HG03139 (cell line): ENCODE data around the gene PRKCE.
"Not testable (repeated sequence)": the region's sequence is repeated elsewhere in the genome, so short reads cannot be mapped to it uniquely, and the experiment has no call there.

Experiments
- ATAC-seq: cut with Tn5 transposase; IDR thresholded peaks from one replicate; pipeline ENCODE4 v1.9.1; 2021; ENCODE audit not compliant: unreplicated experiment

Gene PRKCE

DNA sequence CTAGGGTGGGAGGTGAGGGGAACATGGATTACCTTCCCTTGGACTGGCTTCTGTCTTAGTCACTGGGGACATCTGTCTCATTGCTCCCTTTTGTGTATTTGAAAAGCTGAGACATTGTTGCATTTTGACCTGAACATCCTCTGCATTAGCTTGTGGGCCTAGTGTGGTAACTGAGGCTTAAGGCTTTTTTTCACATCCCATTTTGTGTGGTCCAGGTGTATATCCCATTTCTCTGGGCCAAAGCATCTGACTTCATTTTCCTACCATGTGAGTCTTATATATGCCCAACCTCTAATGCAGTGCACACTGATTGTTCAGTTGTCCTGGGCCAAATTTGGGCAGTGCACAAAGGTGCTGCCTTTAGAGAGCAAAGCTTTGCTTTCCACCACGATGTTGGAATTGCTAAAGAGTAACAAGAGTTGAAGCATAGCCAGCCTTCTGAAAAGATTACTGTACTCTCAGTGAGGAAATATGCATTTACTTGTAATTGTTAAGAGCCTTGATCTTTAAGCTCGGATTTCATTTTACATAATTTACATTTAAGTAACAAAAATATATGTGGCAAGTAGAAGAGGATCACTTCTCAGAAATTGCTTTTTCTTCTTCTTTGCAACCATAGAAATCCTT lies 13.3 kb downstream of the PRKCE start:
- ATAC-seq, result no peak

DNA sequence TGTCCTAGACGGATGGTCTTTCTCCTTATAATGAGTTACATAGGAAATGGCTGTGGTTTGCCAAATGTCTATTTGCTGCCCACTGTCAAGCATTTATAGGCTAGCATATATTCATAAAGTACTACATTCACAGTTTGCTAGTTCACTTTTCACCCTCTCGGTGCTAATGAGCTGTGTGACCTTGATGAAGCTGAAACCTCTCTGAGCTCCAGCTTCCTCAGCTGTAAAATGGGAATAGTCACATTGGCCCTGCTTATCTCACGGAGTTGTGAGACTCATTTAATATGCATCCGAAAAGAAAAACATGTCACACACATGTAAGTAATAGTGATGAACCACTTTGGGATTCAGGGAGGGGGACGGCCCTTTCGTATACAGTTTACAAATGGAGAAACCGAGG lies 17.0 kb downstream of the PRKCE start:
- ATAC-seq, result no peak

DNA sequence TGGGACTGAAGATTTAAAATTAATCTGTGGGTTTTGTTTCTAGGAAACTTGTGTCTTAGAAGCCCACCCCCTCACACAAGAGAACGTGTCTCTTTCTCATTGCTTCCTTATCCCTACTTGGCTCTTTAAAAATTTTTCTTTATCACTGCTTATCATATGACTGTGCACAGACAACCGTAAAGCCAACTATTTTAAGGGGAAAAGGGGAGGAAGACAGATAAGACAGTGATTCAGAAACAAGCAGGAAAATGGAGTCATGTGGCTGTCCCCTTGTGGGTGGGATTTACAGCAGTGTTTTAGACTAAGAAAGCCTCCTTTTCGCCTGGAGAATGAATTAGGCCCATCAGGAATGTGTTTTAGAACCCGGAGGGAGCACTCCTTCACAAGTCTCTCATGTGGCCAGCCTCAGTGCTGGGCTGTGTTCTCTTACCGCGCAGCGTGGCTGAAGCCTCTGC lies 17.6 kb downstream of the PRKCE start:
- ATAC-seq, result no peak

DNA sequence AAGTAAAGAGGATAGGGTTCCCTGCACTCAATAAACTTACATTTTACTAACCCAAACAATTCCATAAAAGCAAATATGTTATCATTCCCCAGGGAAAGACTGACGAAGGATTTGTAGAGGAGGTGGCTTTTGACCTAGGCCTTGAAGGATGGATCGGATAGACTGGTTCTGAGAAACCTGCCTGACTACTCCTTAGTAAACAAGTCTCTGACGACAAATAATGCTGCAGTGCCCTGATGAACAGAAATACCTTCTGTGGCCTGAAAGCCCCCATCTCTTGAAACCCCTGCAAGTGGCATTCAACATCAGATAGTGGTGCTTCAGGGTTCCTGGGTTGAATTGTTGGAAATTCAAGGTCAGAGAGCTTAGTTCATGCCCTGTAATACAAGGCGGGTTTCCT lies 19.2 kb downstream of the PRKCE start:
- ATAC-seq, result no peak

DNA sequence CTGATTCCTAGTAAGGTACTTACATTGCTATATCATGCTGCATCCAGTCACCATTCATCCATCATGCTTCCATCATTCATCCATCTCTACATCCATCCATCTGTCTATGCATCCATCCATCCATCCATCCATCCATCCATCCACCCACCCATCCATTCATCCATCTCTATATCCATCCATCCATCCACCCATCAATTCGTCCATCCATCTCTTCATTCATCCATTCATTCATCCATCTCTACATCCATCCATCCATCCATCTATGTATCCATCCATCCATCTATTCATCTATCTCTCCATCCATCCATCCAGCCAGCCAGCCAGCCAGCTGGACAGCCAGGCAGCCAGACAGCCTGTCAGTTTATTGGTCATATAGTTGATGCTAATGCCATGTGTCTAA lies 20.7 kb downstream of the PRKCE start:
- ATAC-seq, result no peak

DNA sequence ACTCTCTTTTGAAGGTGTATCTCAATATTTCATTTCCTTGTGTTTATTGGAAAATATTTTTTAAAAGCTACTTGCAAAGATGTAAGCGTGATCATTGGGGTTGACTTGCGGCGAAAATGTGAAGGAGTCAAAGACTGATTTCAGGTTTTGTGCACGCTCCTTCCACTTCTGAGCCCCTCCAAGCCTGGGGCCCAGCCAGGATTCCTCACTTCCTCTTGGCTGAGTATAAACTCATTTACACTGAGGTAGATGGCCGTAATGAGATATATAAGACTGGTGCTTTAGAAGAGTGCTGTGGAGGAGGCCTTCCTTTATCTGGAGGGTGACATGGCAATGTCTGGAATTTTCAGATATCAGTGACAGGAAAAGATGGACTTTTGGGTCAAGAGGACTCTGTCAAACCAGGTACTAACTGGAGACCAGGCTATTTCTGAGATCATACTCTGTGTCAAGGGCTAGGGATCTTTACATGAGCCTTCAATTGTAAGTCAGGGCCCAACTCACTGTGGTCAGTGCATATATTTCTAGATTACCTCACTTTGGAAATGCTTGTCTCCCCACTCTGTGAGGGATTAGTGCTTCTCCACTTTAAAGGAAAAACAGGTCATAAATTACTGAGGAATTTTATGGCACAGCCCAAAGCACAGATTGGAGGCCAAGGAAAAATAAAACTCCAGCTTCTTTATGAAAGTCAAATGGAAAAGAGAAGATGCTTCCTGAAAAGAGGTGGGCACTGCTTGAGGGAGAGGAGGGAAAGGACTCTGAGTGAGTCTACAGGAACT lies 22.8 kb downstream of the PRKCE start:
- no peak for ATAC-seq

DNA sequence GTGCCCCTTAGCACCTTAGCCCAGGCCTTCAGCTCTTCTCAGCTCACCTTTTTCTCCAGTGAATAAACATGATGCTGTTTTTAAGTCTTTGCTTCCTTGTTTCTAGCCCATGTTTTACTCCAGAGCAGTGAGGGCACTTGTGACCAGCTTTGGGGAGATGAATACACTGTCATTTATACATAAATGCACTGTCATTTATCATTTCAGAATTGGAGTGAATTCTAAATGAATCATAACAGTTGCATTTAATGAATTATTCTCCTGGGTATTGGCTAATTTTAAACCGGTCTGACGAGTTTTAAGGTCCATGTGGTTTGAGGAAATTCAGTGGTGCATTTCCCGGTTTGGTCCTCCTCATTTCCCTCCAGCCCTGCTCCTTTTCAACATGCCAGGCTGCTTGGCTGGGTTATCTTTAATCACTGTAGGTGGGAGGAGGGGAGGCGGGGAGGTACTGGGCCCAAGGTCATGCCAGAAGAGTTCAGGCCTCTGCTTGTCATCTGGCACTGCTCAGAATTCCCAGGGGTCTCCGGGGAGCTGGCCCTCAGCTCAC lies 23.9 kb downstream of the PRKCE start:
- no peak for ATAC-seq

DNA sequence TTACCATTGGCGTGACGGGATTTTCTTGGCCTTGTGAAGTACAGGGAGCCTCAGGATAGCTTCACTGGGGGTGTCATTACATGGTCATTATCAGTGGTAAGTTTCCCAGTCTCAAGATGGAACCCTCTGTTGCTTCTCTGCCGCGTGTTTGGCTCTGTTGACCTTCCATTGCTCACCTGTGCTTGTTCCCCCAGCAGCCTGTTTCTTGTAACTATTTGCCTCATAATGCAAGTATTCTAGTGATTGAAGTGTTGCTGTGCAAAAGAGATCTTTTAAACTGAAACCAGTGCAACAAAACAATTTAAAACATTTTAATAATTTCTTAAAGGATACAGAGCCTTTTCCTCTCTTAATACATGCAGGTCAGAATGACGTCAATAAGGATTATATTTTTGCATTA lies 24.6 kb downstream of the PRKCE start:
- ATAC-seq, result no peak

DNA sequence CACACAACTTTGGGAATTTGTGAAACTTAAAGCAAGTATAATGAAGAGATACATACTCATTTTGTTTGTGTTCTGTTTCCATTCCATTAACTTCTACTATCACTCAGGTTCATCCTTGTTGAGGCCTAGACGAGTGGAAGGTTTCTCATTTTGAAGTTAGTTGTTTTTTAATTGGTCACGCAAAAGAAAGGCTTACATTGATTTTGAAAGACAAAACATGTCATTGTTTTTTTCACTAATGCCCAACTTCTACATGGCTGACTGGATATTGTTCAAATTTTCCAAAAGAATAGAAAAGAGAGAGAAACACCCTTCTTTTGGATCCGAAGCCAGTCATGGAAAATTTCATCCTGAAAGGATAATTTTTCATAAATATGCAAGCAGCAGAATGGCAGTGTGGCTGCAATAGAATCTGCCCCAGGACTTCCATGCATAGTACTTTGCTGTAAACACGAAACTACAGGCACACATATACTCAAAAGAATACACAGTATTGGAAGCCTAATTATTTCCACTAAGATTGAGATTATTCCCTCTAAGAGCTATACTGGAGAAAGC lies 27.4 kb downstream of the PRKCE start:
- ATAC-seq, result no peak

DNA sequence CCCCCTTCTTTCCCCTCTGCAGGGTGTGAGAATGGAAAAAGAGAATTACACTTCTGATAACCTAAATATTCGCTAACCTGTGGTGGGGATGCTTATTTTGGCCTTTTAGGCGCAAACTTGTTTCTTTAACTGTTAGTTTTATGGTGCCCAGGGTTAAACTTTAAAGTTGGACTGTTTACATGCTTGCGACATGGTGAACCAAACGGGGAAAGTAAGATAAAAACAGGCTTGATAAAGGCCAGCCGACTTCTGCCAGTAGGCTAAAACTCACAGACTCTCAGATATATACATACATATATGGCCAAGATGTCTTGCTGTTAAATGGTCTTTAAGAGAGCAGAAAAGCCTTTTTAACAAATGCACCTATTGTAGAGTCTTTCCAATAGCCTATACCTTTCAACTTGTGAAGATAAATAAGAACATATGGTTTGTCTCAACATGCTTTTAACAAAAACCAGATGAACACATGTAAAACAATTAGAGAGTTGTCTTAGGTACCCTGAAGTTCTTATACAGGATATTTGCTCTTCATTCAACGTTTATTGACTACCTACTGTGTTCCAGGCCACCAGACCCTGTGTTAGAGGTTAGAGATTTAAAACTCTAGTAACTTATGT lies 29.0 kb downstream of the PRKCE start:
- ATAC-seq, result no peak

DNA sequence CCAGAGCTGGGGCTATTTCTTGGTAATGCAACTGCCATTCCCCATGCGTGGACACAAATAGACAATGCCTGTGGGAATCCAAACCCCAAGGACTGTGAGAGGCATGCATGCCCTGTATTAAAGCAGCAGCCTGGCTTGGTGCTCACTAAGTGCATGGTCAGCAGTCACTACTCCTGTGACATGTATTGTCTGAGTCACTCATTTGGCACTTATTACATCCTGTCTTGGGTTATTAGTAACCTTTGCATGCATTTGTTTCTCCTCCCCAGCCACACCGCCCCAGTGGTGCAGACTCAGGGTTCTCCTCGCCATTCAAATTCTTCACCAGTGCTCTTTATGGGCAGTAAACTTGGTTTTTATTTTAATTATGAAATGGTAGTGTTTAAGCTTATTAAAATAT lies 30.2 kb downstream of the PRKCE start:
- ATAC-seq, result peak; percentile 89

DNA sequence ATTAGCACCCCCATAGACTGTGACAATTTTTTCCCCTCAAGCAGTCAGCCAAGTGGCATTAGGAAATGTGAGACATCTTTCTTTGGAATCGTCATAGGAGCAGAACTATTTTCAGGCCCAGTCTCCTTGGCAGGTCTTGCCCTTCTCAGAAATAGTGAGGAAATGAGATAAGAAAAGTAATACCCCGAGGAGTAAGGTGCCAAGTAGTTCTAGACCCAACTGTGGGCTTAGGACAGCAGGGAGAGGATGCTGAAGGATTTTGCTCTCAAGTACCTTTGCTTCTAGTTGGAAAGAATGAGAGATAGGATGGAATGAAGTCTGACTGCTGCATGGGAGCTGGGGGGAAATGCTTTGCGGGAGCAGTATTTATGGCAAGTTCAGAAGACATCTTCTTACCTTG lies 31.8 kb downstream of the PRKCE start:
- no peak for ATAC-seq

DNA sequence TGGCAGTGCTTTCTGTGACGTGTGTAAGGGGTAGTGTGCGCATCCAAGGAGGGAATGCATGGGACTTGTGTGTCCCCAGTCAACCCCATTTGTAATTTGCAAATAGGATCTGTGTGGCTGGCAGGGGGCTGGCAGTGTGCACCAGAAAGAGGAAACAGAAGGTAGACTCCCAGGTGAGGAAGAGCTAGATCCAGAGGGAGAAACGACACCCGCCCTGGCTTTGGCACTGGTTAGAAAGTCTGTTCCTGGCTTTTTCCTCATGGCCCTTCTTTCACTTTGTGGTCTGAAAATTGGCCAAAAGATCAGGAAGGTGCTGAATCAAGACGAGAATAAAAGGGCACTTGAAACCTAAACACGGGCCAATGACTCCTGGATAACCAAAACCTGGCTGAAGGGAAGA lies 33.3 kb downstream of the PRKCE start:
- ATAC-seq, result no peak

DNA sequence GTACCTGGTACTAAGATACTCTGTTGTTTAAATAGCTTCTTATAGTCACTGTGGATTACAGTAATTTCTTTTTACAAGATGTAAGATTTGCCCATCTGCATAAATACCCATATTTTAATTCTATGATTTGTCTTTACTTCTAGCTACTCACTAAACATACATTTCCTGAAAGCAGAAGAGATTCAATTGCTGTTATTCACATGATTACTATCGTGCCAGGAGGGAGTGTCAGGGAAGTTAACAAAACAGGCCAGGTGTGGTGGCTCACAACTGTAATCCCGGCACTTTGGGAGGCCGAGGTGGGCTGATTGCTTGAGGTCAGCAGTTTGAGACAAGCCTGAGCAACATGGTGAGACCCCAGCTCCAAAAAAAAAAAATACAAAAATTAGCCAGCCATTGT lies 33.8 kb downstream of the PRKCE start:
- ATAC-seq, result no peak

DNA sequence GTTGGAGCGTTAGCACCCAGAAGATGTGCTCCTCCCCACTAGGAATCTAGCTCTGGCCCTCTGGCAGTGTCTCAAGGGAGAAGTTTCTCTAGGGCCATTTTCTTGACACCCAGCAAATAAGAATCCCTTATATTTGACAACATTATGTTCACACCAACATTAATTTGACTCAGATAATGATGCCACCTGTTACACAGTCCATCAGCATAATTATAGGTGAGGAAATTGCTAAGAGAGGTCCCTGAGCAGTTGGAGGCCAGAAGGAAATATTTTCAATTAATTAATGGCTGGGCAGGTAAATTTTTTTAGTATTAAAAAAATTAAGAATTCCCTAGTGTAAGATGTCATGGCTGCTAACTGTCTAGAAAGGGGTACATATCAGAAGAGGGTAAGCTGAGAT lies 36.5 kb downstream of the PRKCE start:
- no peak for ATAC-seq

DNA sequence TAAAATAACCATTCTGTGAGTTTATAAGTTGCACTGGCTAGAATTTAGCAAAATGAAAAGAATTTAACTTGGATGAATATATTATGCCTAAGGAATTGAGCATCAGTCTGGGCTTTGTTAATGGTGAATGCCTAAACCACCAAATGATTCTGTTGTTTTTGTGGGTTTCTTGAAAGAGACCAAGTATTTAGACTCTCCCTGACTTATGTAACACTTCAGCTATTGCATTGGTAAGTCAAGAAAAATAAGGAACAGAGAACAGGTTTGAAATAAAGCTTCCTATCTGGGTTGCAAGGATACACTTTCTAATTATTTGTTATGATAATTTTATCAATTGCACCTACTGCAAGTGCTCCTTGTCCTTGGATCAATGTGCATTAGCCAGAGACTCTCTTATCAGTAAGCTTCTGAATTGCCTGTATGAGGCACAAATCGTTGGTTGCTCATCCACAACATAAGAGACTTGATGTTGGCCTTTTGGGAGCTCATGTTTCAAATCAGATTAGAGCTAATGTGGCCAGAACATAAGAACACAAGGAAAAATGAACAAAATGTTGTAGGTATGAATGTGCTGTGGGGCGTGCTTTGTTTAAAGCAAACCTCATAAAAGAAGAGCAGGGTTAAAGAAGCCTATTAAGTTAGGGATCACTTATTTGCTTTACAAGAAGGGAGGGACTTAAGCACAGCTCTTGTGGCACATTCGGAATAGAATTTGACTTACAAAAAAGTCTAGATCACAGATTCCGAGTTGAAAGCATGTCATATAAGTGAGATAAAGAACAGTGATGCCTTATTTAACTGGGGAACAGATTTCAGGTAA lies 37.2 kb downstream of the PRKCE start:
- no peak for ATAC-seq

DNA sequence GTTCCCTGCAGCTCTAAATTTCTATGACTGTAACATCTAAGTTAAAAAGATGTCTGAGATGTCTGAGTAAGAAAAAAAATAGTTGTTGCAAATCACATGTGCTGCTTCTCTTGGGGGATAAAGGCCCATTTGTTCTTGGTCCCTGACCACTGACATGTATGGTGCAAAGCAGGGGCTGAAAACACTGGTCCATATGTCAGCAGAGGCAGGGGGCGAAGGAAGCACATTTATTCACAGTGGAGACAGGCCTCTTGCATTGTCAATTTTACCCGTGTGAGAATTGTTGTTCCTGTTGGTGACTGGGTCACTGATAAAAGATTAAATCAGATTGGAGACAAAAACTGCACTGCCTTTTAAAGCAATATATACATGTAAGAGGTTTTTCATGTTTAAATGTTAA lies 38.8 kb downstream of the PRKCE start:
- no peak for ATAC-seq

DNA sequence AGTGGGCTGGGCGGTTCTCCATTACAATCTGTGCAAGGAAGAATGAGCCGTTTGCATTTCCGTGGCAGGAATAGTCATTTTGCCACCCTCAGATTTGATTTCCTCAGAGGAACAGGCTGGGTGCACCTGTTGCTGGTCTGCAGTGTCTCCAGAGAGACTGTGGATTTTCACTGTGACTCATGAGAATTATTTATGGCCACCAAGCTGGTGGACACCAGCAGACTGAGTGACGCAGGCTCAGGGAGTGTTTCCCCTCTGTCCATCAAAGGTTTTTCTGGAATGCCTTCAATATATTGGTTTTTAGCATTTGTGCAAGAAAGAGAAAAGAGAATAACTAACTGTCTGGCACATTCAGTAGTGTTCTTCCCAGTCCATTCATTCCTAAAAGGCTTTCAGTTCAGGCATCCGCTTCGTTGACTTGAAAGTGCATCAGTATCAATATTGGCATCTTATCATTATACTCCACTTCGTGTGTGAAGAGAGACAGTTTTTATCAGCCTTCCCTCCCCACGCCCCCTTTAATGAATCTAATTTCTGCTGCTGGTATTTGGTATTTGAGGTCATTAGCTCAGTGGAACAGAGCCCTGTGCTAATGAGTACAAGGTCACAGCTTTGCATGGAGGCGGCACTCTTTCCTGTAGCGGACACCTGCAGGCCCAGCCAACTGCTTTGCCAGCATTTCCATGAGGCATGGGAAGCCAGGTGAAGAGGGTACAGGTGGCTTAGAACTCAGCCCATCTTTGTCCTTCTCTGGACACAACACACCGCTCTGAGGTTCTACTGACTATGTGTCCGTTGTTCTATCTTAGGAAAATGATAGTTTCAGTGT lies 39.9 kb downstream of the PRKCE start:
- ATAC-seq, result peak; percentile 63

DNA sequence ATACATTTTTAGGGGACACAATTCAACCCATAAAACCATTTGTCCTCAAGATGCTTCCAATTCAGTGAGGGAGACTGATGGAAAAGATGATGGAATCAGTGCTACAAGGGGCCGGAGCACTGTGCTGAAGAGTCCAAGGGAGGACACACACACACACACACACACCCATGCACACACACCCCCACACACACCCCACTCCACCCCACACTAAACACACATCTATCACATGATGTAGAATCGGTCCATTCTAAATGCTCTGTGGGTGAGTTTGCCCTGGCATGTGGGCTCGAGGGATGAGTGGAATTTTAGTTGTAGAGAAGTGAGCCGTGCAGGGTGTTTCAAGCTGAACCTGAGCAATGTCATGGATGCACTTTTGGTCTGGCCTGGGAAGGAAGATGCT lies 41.1 kb downstream of the PRKCE start:
- ATAC-seq, result no peak

DNA sequence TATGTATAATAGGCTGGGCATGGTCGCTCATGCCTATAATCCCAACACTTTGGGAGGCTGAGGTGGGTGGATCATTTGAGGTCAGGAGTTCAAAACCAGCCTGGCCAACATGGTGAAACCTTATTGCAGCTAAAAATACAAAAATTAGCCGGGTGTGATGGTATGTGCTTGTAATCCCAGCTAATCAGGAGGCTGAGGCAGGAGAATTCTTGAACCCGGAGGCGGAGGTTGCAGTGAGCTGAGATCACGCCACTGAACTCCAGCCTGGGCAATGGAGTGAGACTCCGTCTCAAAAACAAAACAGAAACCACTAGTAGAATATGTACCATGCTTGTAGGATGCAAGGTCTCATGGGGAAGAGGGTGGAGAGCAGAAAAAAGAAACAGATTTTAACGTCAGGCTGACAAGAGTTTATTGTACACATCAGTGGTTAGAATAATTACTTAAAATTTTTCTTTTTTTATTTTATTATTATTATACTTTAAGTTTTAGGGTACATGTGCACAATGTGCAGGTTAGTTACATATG lies 44.1 kb downstream of the PRKCE start:
- ATAC-seq, result not testable (repeated sequence)
